Activated CD8-positive, alpha-beta memory T cell treated with anti-CD3 and anti-CD28 coated beads, Interleukin-2, amount 50 U/mL, for 4 hours (primary cell): Measurements from ENCODE around the gene PPP1R13B.

ENCODE experiments used
- DNase-seq: peaks from one replicate; pipeline ENCODE4 v3.0.0-alpha.2; 2020

The PPP1R13B gene

DNA sequence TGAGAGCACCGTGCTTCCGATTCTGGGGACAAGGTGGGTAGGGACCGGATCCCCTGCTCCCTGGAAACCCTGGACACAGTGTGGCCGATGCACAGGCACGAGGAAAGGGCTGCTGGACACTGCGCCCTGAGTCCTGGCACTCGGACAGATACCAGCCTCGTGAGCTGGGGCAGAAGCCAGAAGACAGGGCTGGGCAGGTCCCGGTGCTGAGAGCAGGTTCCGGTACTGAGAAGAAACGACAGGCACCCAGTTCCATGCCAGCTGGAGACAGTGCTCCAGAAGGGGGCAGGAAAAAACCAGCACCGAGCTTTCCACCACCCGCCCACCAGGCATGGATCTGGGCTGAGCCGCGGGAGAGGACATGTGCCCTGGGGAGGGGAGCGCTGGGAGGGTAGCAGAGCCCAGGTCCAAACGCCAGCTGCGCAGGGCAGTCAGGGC is 138.6 kb downstream of the PPP1R13B start:
- DNase-seq = no peak

- no peak for DNase-seq
These were observed 139.8 kb downstream of the PPP1R13B start for GRCh38 chr14:103707329-103708263.

GRCh38 chr14:103706551-103707328 is 140.6 kb downstream of the PPP1R13B start:
- DNase-seq = no peak

GRCh38 chr14:103705504-103706284 is 141.7 kb downstream of the PPP1R13B start:
- no peak for DNase-seq

DNA sequence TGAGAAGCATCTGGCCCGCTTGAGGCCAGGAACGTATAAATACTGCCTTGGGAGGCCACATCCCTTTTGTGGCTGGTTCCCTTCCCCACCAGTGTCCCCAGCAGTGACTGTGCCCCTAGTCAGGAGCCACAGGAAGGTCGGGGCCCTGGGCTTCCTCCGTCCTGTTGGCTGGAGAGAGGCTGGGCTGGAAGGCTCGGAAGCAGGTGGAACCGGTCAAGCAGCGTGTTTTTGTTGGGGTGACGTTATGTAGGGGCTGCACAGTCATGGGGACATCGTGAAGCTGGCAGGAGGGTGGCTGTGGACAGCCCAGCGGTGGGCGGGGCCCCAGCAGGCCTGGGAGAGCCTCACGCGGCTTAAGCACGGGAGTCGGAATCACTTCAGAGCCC is 142.3 kb downstream of the PPP1R13B start:
- no peak for DNase-seq

- no peak for DNase-seq
These were observed 142.7 kb downstream of the PPP1R13B start for GRCh38 chr14:103704708-103705107.

DNA sequence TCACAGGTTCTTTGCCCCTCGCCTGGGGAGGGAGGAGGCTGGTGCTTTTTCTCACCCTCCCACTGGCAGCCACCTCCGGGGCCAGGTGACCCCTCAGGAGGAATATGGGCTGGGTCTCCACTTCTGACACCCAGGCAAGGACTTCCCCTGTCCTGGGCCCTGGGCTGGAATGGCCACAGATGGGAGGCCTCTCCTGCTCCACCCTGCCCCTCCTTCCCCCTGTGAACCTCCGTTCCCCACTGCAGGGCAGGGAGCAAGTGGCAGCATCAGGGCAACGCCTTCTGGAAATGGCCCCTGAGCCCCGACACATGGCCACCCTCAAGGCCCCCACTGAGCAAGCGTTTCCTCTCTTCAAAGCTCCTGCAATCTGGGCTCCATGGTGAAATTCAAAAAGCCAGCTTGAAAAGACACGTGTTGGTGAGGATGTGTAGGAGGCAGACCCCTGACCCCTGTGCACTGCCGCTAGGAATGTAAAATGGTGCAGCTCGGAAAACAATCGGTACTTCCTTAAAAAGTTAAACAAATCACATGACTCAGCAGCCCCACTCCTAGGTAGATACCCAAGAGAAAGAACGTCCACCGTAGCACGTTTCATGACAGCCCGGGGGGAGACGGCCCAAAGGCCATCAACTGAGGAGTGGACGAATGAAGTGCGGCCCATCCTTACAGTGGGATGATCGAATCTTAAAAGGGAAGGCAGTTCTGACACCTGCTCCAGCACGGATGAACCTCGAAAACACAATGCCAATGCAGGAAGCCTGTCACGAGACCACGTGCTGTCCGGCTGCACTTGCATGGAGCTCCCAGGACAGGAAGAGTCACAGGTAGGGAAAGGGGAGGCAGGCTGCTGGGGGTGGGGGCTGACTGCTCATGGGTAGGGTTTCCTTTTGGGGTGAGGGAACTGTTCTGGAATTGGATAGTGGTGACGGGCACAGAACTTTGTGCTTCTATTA is 143.7 kb downstream of the PPP1R13B start:
- no peak for DNase-seq

- DNase-seq = no peak
These were observed 144.6 kb downstream of the PPP1R13B start for GRCh38 chr14:103702497-103703432.

DNA sequence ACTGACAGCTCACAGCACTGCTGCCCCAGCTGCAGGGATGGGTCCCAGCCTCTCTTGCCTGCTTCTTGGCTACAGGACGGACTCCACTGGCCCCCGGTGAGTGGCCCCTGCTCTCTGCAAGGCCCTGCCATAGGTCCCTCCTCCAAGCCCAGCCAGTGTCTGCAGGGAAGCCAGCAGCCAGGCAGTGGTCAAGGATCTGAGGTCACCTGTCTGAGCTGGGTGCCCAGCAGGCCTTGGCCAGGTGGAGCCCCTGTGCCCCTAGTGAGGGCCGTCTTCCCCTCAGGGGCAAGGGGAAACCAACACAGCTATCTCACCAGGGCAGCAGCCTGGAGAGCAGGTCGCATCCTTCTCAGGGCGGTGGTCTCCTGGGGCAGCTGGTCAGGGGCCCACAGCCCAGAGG is 145.3 kb downstream of the PPP1R13B start:
- DNase-seq = no peak

DNA sequence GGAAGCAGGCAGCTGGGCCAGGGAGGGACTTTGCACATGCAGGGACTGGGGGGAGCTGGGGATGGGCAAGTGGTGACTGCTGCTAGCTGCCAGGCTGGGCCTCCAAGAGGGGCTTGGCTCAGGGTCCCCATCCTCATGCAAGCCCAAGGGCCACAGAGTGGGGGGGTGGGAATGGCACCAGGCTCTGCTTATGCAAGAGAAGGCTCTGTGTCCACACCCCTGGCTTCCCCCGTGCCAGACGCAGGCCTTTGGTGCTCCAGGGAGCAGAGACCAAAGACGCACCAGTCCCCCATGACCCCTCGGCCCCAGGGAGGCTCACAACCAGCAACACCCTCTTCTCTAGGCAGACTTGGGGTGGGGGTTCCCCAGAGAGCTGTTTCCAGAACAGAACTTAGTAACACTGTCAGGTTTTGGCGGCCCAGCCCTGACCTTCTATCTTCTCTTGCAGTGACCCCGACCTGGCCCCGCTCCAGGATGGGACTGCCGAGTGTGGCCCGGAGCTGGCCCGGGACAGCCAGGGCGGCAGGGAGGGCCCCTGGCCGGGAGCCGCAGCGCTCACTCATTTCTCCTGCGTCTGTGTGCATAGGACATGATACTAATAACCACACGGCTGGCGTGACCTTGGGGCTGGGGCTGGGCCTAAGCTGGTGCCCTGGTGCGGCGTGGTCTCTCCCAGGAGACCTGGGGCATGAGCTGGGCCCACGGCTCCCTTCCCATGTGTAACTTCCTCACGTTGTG is 146.5 kb downstream of the PPP1R13B start:
- DNase-seq = no peak

DNA sequence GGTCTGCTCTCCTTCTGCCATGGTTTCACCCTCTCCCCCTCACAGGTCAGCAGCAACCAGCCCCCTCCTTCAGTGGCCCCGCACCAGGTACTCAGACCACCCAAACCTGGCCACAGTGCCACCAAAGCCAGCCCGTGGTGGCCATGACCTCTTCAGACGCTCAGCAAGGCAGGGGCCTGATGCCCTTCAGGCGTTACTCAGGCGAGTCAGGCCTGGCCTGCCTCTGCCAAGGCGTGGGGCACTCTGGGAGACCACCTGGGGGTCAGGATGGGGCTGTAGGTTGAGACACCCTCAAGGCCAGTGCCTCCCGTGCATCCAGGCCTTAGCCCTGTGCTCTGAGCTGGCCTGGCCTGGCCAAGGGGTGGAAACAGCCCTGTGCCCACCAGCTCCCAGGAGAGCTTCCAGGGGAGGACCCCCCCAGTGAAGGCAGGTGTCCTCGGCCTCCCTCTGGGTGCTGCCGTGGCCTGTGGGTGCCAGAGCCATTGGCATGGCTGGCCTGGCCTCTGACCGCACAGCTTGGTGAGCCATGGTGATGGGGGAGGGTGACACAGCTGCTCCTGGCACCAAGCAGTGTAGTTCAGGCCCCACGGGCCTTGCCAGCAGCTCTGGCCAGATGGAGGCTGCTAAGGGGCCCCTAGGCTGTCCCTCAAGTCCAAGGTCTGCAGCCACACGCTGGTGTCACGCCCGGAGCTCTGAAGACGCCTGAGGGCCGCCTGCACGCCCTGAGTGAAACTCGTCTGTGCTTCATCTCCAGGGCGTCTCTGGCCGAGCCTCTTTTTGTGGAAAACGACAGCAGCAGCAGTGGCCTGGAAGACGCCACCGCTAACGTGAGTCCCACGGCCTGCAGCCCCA is 147.2 kb downstream of the PPP1R13B start:
- no peak for DNase-seq

DNA sequence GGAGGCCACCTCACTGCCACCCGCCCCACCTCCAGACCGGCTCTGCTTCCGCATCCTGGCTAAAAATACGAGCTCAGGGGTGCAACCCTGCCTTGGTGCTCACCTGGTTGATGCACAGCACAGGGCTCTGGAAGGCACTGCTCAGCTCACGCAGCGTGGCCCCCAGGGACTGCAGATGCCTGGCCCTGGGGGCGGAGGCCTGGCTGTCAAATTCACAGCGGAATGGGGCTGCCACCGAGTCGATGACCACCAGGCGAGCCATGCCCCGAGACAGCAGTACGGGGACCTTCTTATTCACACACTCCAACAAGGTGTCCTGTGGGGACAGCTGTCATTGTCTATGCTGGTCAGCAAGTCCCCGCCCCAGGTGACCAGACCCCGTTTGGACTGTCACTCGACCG is 148.1 kb downstream of the PPP1R13B start:
- DNase-seq = no peak

DNA sequence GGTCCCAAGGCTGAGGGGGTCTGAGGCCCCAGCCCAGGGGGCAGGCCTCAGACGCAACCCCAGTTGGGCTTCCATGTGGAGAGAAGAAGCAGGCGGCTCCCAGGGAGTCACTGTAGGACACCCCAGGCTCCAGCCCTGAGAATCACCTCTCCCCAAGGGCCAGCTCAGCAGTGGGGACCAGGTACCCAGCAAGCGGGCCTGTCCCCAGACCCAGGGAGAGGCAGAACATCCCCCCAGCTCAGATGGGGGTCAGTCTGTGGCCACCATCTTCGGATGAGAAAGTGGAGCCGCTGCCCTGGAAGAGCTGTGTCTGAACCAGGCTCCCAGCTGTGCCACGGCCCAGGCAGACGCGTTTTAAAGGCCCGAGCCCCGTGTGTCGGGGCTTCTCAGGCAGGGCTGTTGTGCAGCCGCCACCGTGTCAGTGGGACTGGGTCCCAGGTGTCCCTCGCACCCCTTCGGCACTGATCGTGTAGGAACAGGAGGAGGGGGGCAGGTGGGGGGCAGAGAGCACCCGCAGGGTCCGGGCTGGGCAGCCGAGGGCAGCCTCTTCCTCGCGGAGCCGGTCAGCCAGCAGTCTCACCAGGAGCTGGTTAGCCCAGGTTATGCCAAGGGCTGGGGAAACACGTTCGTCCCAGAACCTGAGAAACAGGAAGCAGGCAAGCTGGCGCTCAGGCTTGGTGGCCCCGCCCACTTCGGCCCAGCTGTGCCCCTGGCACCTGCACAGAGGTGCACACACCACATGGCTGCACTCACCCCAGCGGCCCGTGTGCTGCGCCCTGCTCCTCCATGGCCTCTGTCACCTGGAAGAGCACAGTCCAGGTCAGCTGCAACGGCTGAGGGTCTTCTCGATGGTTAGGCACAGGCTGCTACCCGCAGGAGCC is 148.8 kb downstream of the PPP1R13B start:
- DNase-seq = no peak

GRCh38 chr14:103697603-103698379 is 149.6 kb downstream of the PPP1R13B start:
- DNase-seq = no peak

GRCh38 chr14:103697206-103697602 is 150.2 kb downstream of the PPP1R13B start:
- DNase-seq = no peak

DNA sequence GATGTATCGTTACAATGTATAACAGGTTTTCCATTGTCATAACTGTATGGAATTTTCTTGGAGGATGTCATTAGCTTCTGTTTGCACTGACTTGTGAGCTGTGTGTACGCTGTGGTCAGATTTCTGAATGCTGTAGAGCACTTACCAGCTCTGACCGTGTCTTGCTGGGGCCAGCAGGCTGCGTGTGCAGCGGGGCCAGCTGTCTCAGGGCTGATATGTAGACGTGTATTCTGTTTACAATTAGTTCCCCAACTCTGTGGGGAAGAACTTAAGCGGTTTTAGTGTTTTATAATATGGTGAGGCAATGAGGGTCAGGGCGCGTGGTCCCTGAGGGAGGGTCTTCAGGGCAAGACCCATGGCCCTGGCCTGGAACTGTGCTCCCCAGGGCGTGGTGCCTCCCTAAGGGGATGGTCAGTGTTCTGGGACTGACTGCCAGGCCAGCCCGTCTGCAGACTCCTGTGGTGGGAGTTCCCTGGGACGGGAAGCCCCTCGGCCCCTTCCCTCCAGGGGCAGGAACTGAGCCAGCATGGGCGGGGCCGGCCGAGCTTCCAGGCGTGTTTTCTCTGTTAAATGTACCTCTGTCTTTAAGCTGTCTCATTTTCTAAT is 150.8 kb downstream of the PPP1R13B start:
- no peak for DNase-seq

- no peak for DNase-seq
These were observed 151.3 kb downstream of the PPP1R13B start for GRCh38 chr14:103696070-103696402.
